A673 (cell line): ENCODE results near the gene ZBTB20. TPM values are rescaled to one million over a fixed set of nuclear protein-coding genes. Genes with fewer than 3 reads are reported as not detected.

Source experiments
- BruUV-seq: library from RNA; stranded (reverse); fragments of 400-500 nt; replicated peaks from 2 replicates; lab custom pipeline; 2021; lab: Mats Ljungman, UMichigan
- CTCF ChIA-PET: fragments of 300-600 bp; sonication (Branson Sonifier 250); formaldehyde crosslinking; loops from one replicate; lab custom pipeline; 2022; ENCODE audit warnings: antibody characterized with exemption; lab: Charles Lee
- POLR2A ChIA-PET: fragments of 300-600 bp; sonication (Branson Sonifier 250); formaldehyde crosslinking; loops from one replicate; lab custom pipeline; 2022; ENCODE audit warnings: antibody characterized with exemption; ENCODE audit not compliant: low non-redundant PET; lab: Charles Lee
- DNase-seq: peaks from one replicate; pipeline ENCODE4 v3.0.0-alpha.2; 2015; ENCODE audit warnings: low spot score
- H3K27ac ChIP-seq: fragments of 200-600 bp; sonication (generic); 2 replicates; pipeline ENCODE4 v1.5.1; 2016; ENCODE audit warnings: mixed run types, low read depth, mild to moderate bottlenecking, mixed read lengths, antibody characterized with exemption, low read length; ENCODE audit not compliant: poor library complexity, severe bottlenecking
- H3K27me3 ChIP-seq: fragments of 200-600 bp; sonication (generic); replicated peaks from 2 replicates; pipeline ENCODE4 v1.6.1; 2017; ENCODE audit warnings: mixed run types, low read depth, mild to moderate bottlenecking, mixed read lengths, antibody characterized with exemption, low read length; ENCODE audit not compliant: insufficient read depth, poor library complexity
- H3K36me3 ChIP-seq: fragments of 200-600 bp; sonication (generic); 2 replicates; pipeline ENCODE4 v1.6.1; 2016; ENCODE audit warnings: mixed run types, mild to moderate bottlenecking, mixed read lengths, antibody characterized with exemption, low read length; ENCODE audit not compliant: insufficient read depth, poor library complexity, severe bottlenecking
- H3K4me1 ChIP-seq: fragments of 200-600 bp; sonication (generic); 2 replicates; pipeline ENCODE4 v1.6.1; 2017; ENCODE audit warnings: mixed run types, mild to moderate bottlenecking, mixed read lengths, antibody characterized with exemption, low read length; ENCODE audit not compliant: insufficient read depth, poor library complexity, severe bottlenecking
- H3K4me3 ChIP-seq: fragments of 200-600 bp; sonication (generic); 2 replicates; pipeline ENCODE4 v1.5.1; 2016; ENCODE audit warnings: low read depth, mixed run types, mild to moderate bottlenecking, mixed read lengths, low read length; ENCODE audit not compliant: poor library complexity, severe bottlenecking
- H3K9me3 ChIP-seq: fragments of 200-600 bp; sonication (generic); 2 replicates; pipeline ENCODE4 v1.6.1; 2016; ENCODE audit warnings: mixed run types, low read depth, mild to moderate bottlenecking, mixed read lengths, antibody characterized with exemption, low read length; ENCODE audit not compliant: poor library complexity, severe bottlenecking
- EZH2 ChIP-seq: fragments of 200-600 bp; sonication (generic); IDR thresholded peaks from 2 replicates; pipeline ENCODE4 v1.6.1; 2017; ENCODE audit warnings: borderline replicate concordance, low read depth, mild to moderate bottlenecking, mixed read lengths, antibody characterized with exemption, low read length; ENCODE audit not compliant: poor library complexity, severe bottlenecking
- intact Hi-C: fragments of 100-400 bp; cut with micrococcal nuclease; formaldehyde crosslinking; loops from one replicate; pipeline ENCODE4 v1.10.0; 2022; ENCODE audit not compliant: unreplicated experiment
- total RNA-seq: library from RNA; stranded (reverse); gene quantifications from 2 replicates; pipeline ENCODE4 v1.2.3, GENCODE V29; 2021
- TF ChIP-seq, protein P1 (sequence below): fragments of 300-800, 200-600 bp; sonication (generic); conservative IDR thresholded peaks from 2 replicates; pipeline ENCODE4 v1.5.1; 2017; ENCODE audit warnings: low read depth, mild to moderate bottlenecking, antibody characterized with exemption, low read length, moderate library complexity, mixed read lengths

The ZBTB20 gene
- total RNA-seq, 1 experiment from 2014 or later: 13.5 TPM

DNA sequence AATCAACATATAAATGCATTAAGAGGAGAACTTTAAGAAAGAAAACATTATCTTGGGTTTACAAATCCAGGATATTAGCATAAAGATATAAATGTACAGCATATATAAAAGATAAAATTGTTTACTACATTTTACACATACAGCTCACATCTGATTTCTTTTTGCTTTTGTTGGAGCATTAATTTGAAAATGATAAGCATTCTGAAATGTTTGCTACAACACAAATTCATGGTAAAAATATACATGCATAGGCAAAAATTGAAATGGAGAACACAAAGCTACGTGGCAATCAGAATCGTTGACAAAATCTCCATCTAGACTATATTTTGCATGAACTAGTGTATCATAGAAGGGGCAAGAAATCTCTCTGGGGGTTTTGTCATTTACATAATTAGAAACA, 694.2 kb downstream of the ZBTB20 start:
- H3K27me3 ChIP-seq: no peaks in the 10 kb centered on the region
- intact Hi-C loops: no loop called here
- no peaks in the 10 kb centered on the region for H3K9me3 ChIP-seq
- CTCF ChIA-PET: no interaction called here
- no peak for TF ChIP-seq EZH2
- TF ChIP-seq, protein P1, sequence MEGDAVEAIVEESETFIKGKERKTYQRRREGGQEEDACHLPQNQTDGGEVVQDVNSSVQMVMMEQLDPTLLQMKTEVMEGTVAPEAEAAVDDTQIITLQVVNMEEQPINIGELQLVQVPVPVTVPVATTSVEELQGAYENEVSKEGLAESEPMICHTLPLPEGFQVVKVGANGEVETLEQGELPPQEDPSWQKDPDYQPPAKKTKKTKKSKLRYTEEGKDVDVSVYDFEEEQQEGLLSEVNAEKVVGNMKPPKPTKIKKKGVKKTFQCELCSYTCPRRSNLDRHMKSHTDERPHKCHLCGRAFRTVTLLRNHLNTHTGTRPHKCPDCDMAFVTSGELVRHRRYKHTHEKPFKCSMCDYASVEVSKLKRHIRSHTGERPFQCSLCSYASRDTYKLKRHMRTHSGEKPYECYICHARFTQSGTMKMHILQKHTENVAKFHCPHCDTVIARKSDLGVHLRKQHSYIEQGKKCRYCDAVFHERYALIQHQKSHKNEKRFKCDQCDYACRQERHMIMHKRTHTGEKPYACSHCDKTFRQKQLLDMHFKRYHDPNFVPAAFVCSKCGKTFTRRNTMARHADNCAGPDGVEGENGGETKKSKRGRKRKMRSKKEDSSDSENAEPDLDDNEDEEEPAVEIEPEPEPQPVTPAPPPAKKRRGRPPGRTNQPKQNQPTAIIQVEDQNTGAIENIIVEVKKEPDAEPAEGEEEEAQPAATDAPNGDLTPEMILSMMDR: no peak
- peak overlapping the region; percentile 83 for H3K27ac ChIP-seq
- no TSS peak for BruUV-seq
- no peaks in the 10 kb centered on the region for H3K36me3 ChIP-seq
- POLR2A ChIA-PET: no interaction called here
- no peak for DNase-seq
- H3K4me3 ChIP-seq: peak overlapping the region; percentile 58
- peaks cover 54% of the 10 kb centered on the region for H3K4me1 ChIP-seq

GRCh38 chr3:114452256-114452655, 694.8 kb downstream of the ZBTB20 start:
- Histone ChIP-seq H3K36me3 (no peaks in the 10 kb centered on the region), H3K4me3 (peak overlapping the region; percentile 58), H3K9me3 (no peaks in the 10 kb centered on the region), H3K4me1 (peaks cover 60% of the 10 kb centered on the region), H3K27ac (peak overlapping the region; percentile 83), H3K27me3 (no peaks in the 10 kb centered on the region)
- no peak for DNase-seq
- BruUV-seq: no TSS peak
- ChIA-PET POLR2A (no interaction called here), CTCF (no interaction called here)
- intact Hi-C loops: no loop called here
- TF ChIP-seq EZH2: no peak
- TF ChIP-seq, protein P1: no peak

DNA sequence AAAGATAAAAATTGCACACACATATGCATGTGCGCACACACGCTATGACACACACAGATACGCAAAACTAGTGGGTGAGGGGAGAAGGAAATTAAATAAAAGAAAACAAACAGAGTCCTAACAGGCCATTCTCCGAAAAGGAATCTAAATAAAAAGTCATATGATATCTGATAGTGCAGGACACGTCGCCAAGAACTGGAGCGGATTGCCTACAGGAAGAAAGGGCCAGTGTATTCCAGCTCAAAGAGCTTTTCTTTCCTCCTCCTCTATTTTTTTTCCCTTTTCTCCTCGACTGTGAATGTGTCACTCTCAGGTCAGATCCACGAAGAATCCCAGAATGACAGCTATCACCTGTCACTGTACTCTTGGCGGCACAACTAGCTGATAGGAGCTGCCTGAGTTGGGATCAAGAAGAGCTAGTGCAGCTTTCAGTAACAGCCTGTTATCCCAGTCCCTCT, 695.5 kb downstream of the ZBTB20 start:
- Histone ChIP-seq H3K27ac (peak overlapping the region; percentile 83), H3K27me3 (no peaks in the 10 kb centered on the region), H3K4me3 (peak overlapping the region; percentile 58), H3K36me3 (no peaks in the 10 kb centered on the region), H3K4me1 (peaks cover 67% of the 10 kb centered on the region), H3K9me3 (no peaks in the 10 kb centered on the region)
- no TSS peak for BruUV-seq
- ChIA-PET POLR2A (no interaction called here), CTCF (no interaction called here)
- no peak for DNase-seq
- no peak for TF ChIP-seq EZH2
- TF ChIP-seq, protein P1: no peak
- intact Hi-C loops: loop anchor here (2.0 kb wide), 1 partner anchor 69 kb away; no protein-coding TSS in a partner anchor
